Pancreas (tissue), 10 donors: Measurements from ENCODE around the gene SPATA13. TPM values are rescaled to one million over a fixed set of nuclear protein-coding genes. Genes with fewer than 3 reads are reported as not detected.
A peak's percentile ranks its signal among the peaks of the same experiment; 100 is the strongest.

Experiments used
- ATAC-seq, 4 donors: fragments of 200-7000 bp; cut with Tn5 transposase; one replicate each; pipeline versions ENCODE4 v1.8.0 to v1.9.1; 2020; ENCODE audit warnings: mild to moderate bottlenecking in 4 of 4, moderate library complexity in 4 of 4
- DNase-seq, 6 donors: peaks; one replicate each; pipeline ENCODE4 v3.0.0-alpha.2; 2020
- FAIRE-seq: peaks from 2 replicates; lab custom pipeline; 2012; peaks lifted over from hg19 to GRCh38; lab: Jason Lieb, UNC
- H3K27ac ChIP-seq, 4 donors: fragments of 200-600 bp; sonication (generic); 1 replicate in 3 of 4; 2 replicates in 1 of 4; pipeline versions ENCODE4 v1.5.0 to v1.8.0; 2020
- H3K27me3 ChIP-seq, 4 donors: fragments of 200-600 bp; one replicate each; pipeline ENCODE4 v1.8.0; 2021
- H3K36me3 ChIP-seq, 3 donors: fragments of 200-600 bp; sonication (generic) in 1 of 3; one replicate each; pipeline versions ENCODE4 v1.5.0 to v1.8.0; 2020 to 2021
- H3K4me1 ChIP-seq, 3 donors: fragments of 200-600 bp; one replicate each; pipeline ENCODE4 v1.8.0; 2021
- H3K4me3 ChIP-seq, 4 donors: fragments of 200-600 bp; sonication (generic) in 2 of 4; one replicate each; pipeline versions ENCODE4 v1.5.0 to v1.8.0; 2020 to 2021
- H3K9me3 ChIP-seq, 4 donors: fragments of 200-600 bp; one replicate each; pipeline ENCODE4 v1.8.0; 2021
- CTCF ChIP-seq, 4 donors: fragments of 200-600 bp; sonication (generic) in 3 of 4; IDR thresholded peaks; one replicate each; pipeline versions ENCODE4 v1.5.0 to v1.8.0; 2021; ENCODE audit warnings: antibody characterized with exemption in 4 of 4
- WGBS, 2 donors: extraction: QIAGEN DNeasy Blood & Tissue Kit; methylation state at CpG; one replicate each; pipeline ENCODE4 v1.1.7; 2013; 5-methylcytosine and 5-hydroxymethylcytosine counted together
- intact Hi-C, 3 donors: fragments of 100-400 bp; cut with DNase I; formaldehyde crosslinking; loops; one replicate each; pipeline versions ENCODE4 v1.11.1 to v1.14.2; 2022
- polyA plus RNA-seq, 2 donors: library from polyadenylated mRNA; stranded (reverse); fragments of 200-250 nt; gene quantifications; one replicate each; pipeline ENCODE4 v1.2.3, GENCODE V29; 2013
- total RNA-seq, 6 donors: library from RNA; stranded (reverse); fragmentation: NEBNext Ultra II Directional in 4 of 6; extraction: Animal tissue kit (Norgen Biotek cat#: 25700) in 4 of 6; gene quantifications; one replicate each; pipeline versions ENCODE4 v1.2.1 to v1.2.4, GENCODE V29; 2021 to 2023
- donor health status: healthy with polysubstance abuse.
- donor health status: DM: no; HTN: no; CAD: no; lungs with moderate emphysema.
- donor health status: DM: no; HTN: no; CAD: no.
- donor health status: control.
- donor health status: control.
- donor health status: Bipolar disorder and iron deficiency.
- donor health status: DM: yes; HTN: yes; CAD: no.
- donor health status: DM: no; HTN: no; CAD: no.
- donor health status: DM: no; HTN: no; CAD: no.
- donor health status: DM: yes; HTN: yes; CAD: no.

Gene SPATA13
- total and polyA plus RNA-seq, 8 donors: 38.1 to 71.2 (median 53.9) TPM

- Histone ChIP-seq H3K4me1 (no peaks in the 10 kb centered on the region), H3K9me3 (no peaks in the 10 kb centered on the region), H3K27me3 (no peaks in the 10 kb centered on the region), H3K36me3 (no peaks in the 10 kb centered on the region), H3K4me3 (no peak overlapping the region), H3K27ac (no peak overlapping the region)
- TF ChIP-seq CTCF (IDR thresholded peaks at IDR 0.05): no peak
- 84 to 92% methylated on average over 7 of the region's 7 CpGs for WGBS, 2 donors
- FAIRE-seq (no peak), DNase-seq (no peak), ATAC-seq (no peak)
- intact Hi-C loops: no loop called here
Observed at GRCh38 chr13:24133021-24133795, 27.3 kb upstream of the SPATA13 start.

- 85 to 86% methylated on average over 7 of the region's 7 CpGs for WGBS, 2 donors
- Histone ChIP-seq H3K36me3 (no peaks in the 10 kb centered on the region), H3K27me3 (no peaks in the 10 kb centered on the region), H3K4me1 (no peaks in the 10 kb centered on the region), H3K4me3 (no peak overlapping the region), H3K9me3 (no peaks in the 10 kb centered on the region), H3K27ac (no peak overlapping the region)
- no peak for TF ChIP-seq CTCF (IDR thresholded peaks at IDR 0.05)
- intact Hi-C loops: no loop called here
- ATAC-seq (no peak), FAIRE-seq (no peak), DNase-seq (no peak)
Observed at GRCh38 chr13:24134231-24134630, 26.3 kb upstream of the SPATA13 start.

GRCh38 chr13:24134757-24135156 lies 25.8 kb upstream of the SPATA13 start:
- no peaks in the 10 kb centered on the region for H3K27me3 ChIP-seq
- H3K9me3 ChIP-seq: no peaks in the 10 kb centered on the region
- H3K4me3 ChIP-seq: no peak overlapping the region
- no peak for ATAC-seq
- intact Hi-C loops: no loop called here
- H3K27ac ChIP-seq: no peak overlapping the region
- FAIRE-seq: no peak
- 79 to 82% methylated on average over 6 of the region's 6 CpGs for WGBS, 2 donors
- no peak for DNase-seq
- no peaks in the 10 kb centered on the region for H3K4me1 ChIP-seq
- H3K36me3 ChIP-seq: no peaks in the 10 kb centered on the region
- no peak for TF ChIP-seq CTCF (IDR thresholded peaks at IDR 0.05)

- ATAC-seq (peak in 1 of 4 donors; percentile 39), FAIRE-seq (no peak), DNase-seq (no peak)
- no peak for TF ChIP-seq CTCF (IDR thresholded peaks at IDR 0.05)
- intact Hi-C loops: no loop called here
- Histone ChIP-seq H3K4me3 (no peak overlapping the region), H3K36me3 (no peaks in the 10 kb centered on the region), H3K27ac (peak overlapping the region in 1 of 4 donors; percentile 52), H3K27me3 (no peaks in the 10 kb centered on the region), H3K9me3 (no peaks in the 10 kb centered on the region), H3K4me1 (no peaks in the 10 kb centered on the region)
- WGBS, 2 donors: 78 to 80% methylated on average over 5 of the region's 5 CpGs
Observed at GRCh38 chr13:24135674-24136300, 24.7 kb upstream of the SPATA13 start.

- H3K4me3 ChIP-seq: no peak overlapping the region
- no peaks in the 10 kb centered on the region for H3K4me1 ChIP-seq
- 90 to 93% methylated on average over 5 of the region's 5 CpGs for WGBS, 2 donors
- no peaks in the 10 kb centered on the region for H3K36me3 ChIP-seq
- H3K27me3 ChIP-seq: no peaks in the 10 kb centered on the region
- no peaks in the 10 kb centered on the region for H3K9me3 ChIP-seq
- FAIRE-seq (no peak), DNase-seq (no peak), ATAC-seq (no peak)
- TF ChIP-seq CTCF (IDR thresholded peaks at IDR 0.05): no peak
- H3K27ac ChIP-seq: no peak overlapping the region
- intact Hi-C loops: no loop called here
Observed at GRCh38 chr13:24138911-24139310, 21.6 kb upstream of the SPATA13 start.
